NB4 (cell line): ENCODE results near the gene CFAP70.

Source experiments
- CTCF ChIP-seq: IDR thresholded peaks from one replicate; pipeline ENCODE4 v1.5.1; 2012; ENCODE audit warnings: low read depth, low read length
- POLR2A ChIP-seq: IDR thresholded peaks from 2 replicates; pipeline ENCODE4 v1.6.1; 2011; ENCODE audit warnings: mild to moderate bottlenecking; ENCODE audit not compliant: insufficient read length; ENCODE audit errors: extremely low read depth
- TF ChIP-seq, protein P1 (sequence below): IDR thresholded peaks from 2 replicates; pipeline ENCODE4 v1.6.1; 2011; ENCODE audit warnings: low read depth, low read length

DNA sequence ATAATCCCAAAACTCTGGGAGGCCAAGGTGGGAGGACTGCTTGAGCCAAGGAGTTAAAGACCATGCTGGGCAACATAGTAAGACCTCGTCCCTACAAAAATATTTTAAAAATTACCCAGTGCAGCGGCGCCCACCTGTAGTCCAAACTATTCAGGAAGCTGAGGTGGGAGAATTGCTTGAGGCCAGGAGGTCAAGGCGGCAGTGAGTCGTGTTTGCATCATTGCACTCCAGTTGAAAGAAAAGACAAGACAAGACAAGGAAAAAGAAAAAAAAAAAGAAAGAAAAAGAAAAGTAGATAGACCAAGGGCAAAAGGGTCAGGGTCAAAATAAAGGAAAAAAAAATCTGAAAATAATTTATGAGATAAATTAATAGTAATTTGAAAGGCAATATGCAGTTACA is 49.4 kb upstream of the CFAP70 start:
- TF ChIP-seq CTCF (no peak), POLR2A (no peak)
- TF ChIP-seq, protein P1, sequence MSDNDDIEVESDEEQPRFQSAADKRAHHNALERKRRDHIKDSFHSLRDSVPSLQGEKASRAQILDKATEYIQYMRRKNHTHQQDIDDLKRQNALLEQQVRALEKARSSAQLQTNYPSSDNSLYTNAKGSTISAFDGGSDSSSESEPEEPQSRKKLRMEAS, result no peak
